ENCODE data around the gene PMS2. TPM values are rescaled to one million over a fixed set of nuclear protein-coding genes. Genes with fewer than 3 reads are reported as not detected.
A peak's percentile ranks its signal among the peaks of the same experiment; 100 is the strongest.

Gene PMS2
- total and polyA plus RNA-seq, 10 donors = 4.7 to 20.0 (median 14.2) TPM

- no peaks in the 10 kb centered on the region for H3K9me3 ChIP-seq
- no peaks in the 10 kb centered on the region for H3K4me1 ChIP-seq
- intact Hi-C loops (cut with DNase I; ENCODE audit: low total_unique reads) = no loop called here
- no peak overlapping the region for H3K4me3 ChIP-seq
- no peak overlapping the region for H3K27ac ChIP-seq
- DNase-seq = no peak
- H3K36me3 ChIP-seq = peaks cover 0 to 100% (median 70%) of the 10 kb centered on the region in 6 donors
- no peak for TF ChIP-seq POLR2AphosphoS5 (IDR thresholded peaks at IDR 0.05)
- no peak for TF ChIP-seq POLR2A (IDR thresholded peaks at IDR 0.05)
- no peak for TF ChIP-seq CTCF (IDR thresholded peaks at IDR 0.05 in 8 of 11, conservative IDR thresholded peaks at IDR 0.05 in 3 of 11)
- no peaks in the 10 kb centered on the region for H3K27me3 ChIP-seq (replicated peaks in 1 of 7)
- 81 to 87% (median 86%) methylated on average over 4 of the region's 4 CpGs for WGBS, 5 donors
Measured at GRCh38 chr7:6049780-6050179, 40.9 kb upstream of the PMS2 start.

- TF ChIP-seq POLR2AphosphoS5 (IDR thresholded peaks at IDR 0.05) (no peak), CTCF (IDR thresholded peaks at IDR 0.05 in 8 of 11, conservative IDR thresholded peaks at IDR 0.05 in 3 of 11) (no peak), POLR2A (IDR thresholded peaks at IDR 0.05) (no peak)
- no peak overlapping the region for H3K27ac ChIP-seq
- intact Hi-C loops (cut with DNase I; ENCODE audit: low total_unique reads) = no loop called here
- H3K4me3 ChIP-seq = no peak overlapping the region
- no peaks in the 10 kb centered on the region for H3K27me3 ChIP-seq (replicated peaks in 1 of 7)
- DNase-seq = no peak
- peaks cover 0 to 21% (median 0%) of the 10 kb centered on the region in 6 donors for H3K4me1 ChIP-seq
- peaks cover 9 to 100% (median 72%) of the 10 kb centered on the region in 6 donors for H3K36me3 ChIP-seq
- WGBS, 5 donors = 93 to 97% (median 96%) methylated on average over 11 to 13 of the region's 13 CpGs
- no peaks in the 10 kb centered on the region for H3K9me3 ChIP-seq
Measured at GRCh38 chr7:6035686-6036085, 26.8 kb upstream of the PMS2 start.

GRCh38 chr7:6035165-6035564, 26.3 kb upstream of the PMS2 start:
- H3K4me3 ChIP-seq = no peak overlapping the region
- peaks cover 0 to 21% (median 0%) of the 10 kb centered on the region in 6 donors for H3K4me1 ChIP-seq
- 93 to 98% (median 96%) methylated on average over 10 of the region's 10 CpGs for WGBS, 5 donors
- no peaks in the 10 kb centered on the region for H3K9me3 ChIP-seq
- peaks cover 7 to 100% (median 68%) of the 10 kb centered on the region in 6 donors for H3K36me3 ChIP-seq
- intact Hi-C loops (cut with DNase I; ENCODE audit: low total_unique reads) = no loop called here
- TF ChIP-seq POLR2AphosphoS5 (IDR thresholded peaks at IDR 0.05) = no peak
- TF ChIP-seq POLR2A (IDR thresholded peaks at IDR 0.05) = no peak
- TF ChIP-seq CTCF (IDR thresholded peaks at IDR 0.05 in 8 of 11, conservative IDR thresholded peaks at IDR 0.05 in 3 of 11) = no peak
- no peak for DNase-seq
- H3K27ac ChIP-seq = no peak overlapping the region
- H3K27me3 ChIP-seq (replicated peaks in 1 of 7) = no peaks in the 10 kb centered on the region

- H3K27ac ChIP-seq = peak overlapping the region in 2 of 8 donors; percentile 24 to 28
- H3K9me3 ChIP-seq = no peaks in the 10 kb centered on the region
- no peak for DNase-seq
- no peak overlapping the region for H3K4me3 ChIP-seq
- 87 to 95% (median 93%) methylated on average over 7 of the region's 7 CpGs for WGBS, 5 donors
- H3K27me3 ChIP-seq (replicated peaks in 1 of 7) = no peaks in the 10 kb centered on the region
- intact Hi-C loops (cut with DNase I; ENCODE audit: low total_unique reads) = no loop called here
- peaks cover 7 to 100% (median 63%) of the 10 kb centered on the region in 6 donors for H3K36me3 ChIP-seq
- peaks cover 0 to 21% (median 0%) of the 10 kb centered on the region in 6 donors for H3K4me1 ChIP-seq
- TF ChIP-seq POLR2AphosphoS5 (IDR thresholded peaks at IDR 0.05) = no peak
- TF ChIP-seq CTCF (IDR thresholded peaks at IDR 0.05 in 8 of 11, conservative IDR thresholded peaks at IDR 0.05 in 3 of 11) = no peak
- no peak for TF ChIP-seq POLR2A (IDR thresholded peaks at IDR 0.05)
Measured at GRCh38 chr7:6032641-6033040, 23.8 kb upstream of the PMS2 start.
